ENCODE data around the gene MRAP.

GRCh38 chr21:32353002-32353711 lies 54.5 kb downstream of the MRAP start:
- no peak for TF ChIP-seq POLR2AphosphoS5 (IDR thresholded peaks at IDR 0.05)
- TF ChIP-seq, protein P1, sequence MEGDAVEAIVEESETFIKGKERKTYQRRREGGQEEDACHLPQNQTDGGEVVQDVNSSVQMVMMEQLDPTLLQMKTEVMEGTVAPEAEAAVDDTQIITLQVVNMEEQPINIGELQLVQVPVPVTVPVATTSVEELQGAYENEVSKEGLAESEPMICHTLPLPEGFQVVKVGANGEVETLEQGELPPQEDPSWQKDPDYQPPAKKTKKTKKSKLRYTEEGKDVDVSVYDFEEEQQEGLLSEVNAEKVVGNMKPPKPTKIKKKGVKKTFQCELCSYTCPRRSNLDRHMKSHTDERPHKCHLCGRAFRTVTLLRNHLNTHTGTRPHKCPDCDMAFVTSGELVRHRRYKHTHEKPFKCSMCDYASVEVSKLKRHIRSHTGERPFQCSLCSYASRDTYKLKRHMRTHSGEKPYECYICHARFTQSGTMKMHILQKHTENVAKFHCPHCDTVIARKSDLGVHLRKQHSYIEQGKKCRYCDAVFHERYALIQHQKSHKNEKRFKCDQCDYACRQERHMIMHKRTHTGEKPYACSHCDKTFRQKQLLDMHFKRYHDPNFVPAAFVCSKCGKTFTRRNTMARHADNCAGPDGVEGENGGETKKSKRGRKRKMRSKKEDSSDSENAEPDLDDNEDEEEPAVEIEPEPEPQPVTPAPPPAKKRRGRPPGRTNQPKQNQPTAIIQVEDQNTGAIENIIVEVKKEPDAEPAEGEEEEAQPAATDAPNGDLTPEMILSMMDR (IDR thresholded peaks at IDR 0.05): no peak
